GM18505 (cell line): ENCODE results near the gene B3GALNT1.

Experiments
- ATAC-seq: cut with Tn5 transposase; IDR thresholded peaks from one replicate; pipeline ENCODE4 v1.9.1; 2021; ENCODE audit not compliant: unreplicated experiment
- POLR2A ChIP-seq: IDR thresholded peaks from 4 replicates; pipeline ENCODE4 v1.6.1; 2011; ENCODE audit warnings: borderline replicate concordance; ENCODE audit not compliant: insufficient read depth, insufficient read length; ENCODE audit errors: extremely low read depth

Gene B3GALNT1

DNA sequence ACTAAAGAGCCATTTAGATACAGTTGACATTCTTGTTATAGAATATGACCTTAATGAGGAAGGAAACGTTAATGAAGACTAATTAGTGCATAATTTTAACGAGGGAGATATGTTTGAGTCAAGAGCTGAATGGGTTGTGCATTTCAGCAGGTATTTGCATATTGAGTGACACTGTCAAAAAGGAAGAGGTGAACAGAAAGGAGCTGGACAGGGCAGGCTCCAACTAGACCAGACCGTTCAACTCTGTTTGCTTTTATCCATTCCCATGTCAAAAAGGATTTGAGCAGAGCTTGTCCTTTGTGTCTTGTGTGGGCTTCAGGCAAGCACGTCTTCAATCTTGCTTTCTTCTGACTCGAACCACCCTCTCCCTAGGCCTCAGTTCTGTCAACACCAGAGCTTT lies 40.7 kb downstream of the B3GALNT1 start:
- no peak for ATAC-seq
- no peak for TF ChIP-seq POLR2A

DNA sequence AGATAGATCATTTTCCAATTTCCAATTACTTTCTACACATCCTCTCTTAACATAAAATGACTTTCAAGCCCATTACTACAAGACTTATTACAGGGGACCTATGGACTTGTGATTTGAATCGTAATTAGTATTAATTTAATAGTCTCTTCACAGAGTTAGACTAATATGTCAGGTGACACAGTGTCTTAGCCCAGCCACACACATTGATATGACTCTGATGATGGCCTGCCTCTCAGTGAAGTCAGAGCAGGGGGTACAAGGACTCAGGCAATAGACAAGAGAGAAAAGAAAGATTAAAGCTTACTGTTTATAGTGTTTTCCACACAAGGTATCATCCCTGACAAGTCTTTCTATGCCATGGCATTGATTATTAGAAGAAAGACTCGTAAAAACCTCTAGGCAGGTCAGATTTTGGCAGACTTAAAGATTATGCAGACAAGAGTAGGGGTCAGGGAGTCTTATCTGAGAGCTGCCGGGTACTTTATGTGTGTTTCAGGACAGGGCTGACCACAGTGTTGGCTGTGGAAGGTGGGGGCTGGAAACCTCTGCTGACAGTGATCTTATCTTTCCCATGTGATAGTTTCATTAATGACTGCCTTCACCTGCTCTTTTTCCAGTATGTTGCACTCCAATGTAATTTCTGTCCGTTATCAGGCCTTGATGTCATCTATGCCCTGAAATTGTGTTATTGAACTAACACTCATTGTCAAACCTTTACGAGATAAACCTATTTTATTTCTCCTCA lies 50.1 kb downstream of the B3GALNT1 start:
- ATAC-seq = no peak
- no peak for TF ChIP-seq POLR2A

DNA sequence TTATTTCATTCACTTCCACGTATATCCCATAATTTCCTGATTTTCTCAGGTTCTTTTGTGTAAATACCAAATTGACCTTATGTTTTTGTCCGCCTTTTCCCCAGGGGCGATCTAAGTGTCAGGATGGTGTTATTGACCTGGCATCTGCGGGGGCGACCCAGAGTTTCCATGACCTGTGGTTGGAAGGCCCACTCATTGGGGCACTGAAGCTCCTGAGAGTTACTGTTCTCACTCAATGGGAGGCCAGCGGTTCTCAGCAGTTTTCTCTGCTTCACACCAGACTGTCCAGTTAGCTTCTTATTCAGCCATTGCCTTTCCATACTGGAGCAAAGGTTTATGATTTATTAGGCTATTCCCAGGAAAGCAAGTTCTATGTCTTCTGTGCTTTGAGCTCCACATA lies 53.3 kb downstream of the B3GALNT1 start:
- ATAC-seq = no peak
- no peak for TF ChIP-seq POLR2A

DNA sequence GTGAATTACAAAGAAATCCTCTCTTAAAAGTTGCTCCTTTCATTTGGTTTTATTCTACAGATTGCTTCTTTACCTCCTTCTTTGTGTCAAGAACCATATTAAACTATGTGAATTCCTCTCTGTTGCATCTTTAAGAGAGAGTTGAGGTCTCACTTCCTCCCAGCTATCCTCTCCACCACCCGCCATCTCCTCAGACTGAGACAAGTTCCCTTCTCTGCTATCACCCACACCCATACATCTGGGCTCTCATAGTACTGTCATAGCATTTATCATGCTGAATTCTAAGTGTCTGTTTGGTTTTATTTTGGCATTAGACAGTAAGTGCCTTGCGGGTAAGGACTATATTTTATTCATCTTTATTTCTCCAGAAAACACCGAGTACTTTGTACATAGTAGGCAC lies 54.2 kb downstream of the B3GALNT1 start:
- TF ChIP-seq POLR2A = no peak
- ATAC-seq = peak; percentile 56

DNA sequence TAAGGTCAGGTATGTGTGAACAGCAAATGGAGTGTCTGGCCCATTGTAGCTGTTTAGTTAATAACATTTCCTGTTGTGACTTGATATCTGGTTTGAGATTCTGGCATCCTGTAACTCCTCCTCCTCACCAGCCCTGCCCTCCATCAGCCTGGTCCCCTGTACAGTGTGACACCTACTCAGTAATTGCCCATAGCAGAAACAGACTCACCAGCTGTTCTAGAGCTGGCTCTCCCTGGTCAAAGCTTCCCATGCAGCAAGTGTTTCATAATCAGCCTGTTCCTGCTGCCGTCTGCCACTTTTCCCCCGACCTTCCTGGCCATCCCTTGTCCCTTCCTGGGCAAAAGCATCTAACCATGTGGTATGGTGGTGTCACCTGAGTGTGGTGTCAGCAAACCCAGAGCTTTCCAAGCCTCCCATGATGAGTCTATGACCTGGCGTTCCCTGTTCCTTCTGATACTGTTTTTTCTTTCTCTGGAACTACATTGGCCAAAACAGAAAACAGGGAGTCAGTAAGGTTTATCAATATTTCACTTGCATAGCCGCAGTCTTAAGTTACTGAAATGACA lies 55.4 kb downstream of the B3GALNT1 start:
- TF ChIP-seq POLR2A = no peak
- no peak for ATAC-seq

DNA sequence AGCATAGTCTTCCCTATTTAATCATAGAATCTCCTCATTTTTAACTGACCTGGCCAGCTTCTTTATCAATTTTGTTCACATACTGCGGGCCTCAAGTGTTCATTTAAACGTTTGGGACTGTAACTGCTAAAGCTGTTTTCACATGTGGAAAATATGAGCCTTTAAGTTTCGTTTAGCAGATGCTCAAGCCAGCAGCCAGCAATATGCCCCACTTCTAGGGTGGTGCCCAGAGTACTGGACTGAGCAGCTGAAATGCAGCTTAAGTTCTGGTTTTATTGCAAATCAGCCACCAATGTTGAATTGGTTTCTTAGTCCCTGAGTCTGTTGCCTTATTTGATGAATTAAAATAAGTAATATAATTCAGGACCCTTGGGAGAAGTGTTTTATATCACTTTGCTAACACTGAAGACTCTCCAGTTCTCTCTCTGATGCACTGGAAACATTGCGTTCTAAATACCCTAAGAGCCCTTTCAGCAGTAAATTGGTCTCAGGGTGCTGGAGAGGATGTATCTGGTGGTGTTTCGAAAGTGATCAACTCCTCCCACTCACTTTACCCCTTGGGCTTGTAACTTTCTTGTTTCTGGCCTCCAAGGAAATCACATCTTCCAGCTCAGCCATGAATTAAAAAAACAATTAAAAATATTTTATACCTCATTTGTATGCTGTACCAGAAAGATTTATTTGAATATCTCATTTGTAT lies 61.7 kb downstream of the B3GALNT1 start:
- no peak for TF ChIP-seq POLR2A
- ATAC-seq = peak; percentile 80

DNA sequence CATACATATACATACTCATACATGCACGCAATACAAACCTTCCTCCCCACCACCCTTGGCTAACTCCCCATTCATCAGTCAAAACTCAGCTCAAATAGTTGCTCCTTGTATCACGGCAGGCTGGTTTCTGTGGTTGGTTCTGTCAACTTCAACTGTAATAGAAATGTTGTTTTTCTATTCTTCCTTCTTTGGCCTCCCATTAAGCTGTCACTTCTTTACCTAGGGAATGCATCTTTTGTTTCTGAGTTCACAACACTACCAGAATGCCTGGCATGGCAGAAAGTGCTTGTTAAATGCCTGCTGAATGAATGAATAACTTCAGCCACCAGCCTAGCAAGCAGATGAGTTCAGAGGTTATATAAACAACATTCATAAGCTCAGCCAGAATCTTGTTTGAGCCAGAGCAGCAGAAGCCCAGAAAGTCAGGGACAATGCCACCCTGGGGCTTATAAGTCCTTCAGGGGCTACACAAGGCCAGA lies 63.1 kb downstream of the B3GALNT1 start:
- peak; percentile 77 for ATAC-seq
- TF ChIP-seq POLR2A = no peak

DNA sequence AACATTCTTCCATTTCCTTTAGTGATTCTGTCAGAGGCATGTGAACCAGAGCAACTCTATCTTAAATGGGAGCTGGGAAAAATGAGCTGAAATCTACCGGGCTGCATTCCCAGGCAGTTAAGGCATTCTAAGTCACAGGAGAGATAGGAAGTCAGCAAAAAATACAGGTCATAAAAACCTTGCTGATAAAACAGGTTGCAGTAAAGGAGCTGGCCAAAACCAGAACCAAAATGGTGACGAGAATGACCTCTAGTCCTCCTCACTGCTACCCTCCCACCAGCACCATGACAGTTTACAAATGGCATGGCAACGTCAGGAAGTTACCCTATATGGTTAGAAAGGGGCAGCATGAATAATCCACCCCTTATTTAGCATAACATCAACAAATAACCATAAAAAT lies 66.4 kb downstream of the B3GALNT1 start:
- ATAC-seq = no peak
- TF ChIP-seq POLR2A = no peak

DNA sequence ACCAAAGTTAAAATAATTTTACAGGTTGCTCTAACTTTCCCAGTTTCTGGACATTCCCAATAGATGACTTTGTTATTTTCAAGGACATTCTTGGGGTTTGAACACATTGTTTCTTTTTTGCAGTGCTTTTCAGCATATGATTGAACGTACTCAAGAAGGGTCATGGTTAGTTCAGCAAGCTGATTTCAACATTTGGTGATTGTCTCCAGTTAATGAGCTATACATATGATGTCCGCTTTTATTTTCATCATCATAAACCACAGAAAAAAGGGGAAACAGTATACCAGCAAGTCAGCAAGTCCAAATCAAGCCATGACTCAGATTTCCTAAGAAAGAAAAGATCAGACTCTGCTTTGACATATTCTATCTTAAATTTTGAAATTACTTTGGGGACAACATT lies 69.4 kb downstream of the B3GALNT1 start:
- ATAC-seq = no peak
- TF ChIP-seq POLR2A = no peak

DNA sequence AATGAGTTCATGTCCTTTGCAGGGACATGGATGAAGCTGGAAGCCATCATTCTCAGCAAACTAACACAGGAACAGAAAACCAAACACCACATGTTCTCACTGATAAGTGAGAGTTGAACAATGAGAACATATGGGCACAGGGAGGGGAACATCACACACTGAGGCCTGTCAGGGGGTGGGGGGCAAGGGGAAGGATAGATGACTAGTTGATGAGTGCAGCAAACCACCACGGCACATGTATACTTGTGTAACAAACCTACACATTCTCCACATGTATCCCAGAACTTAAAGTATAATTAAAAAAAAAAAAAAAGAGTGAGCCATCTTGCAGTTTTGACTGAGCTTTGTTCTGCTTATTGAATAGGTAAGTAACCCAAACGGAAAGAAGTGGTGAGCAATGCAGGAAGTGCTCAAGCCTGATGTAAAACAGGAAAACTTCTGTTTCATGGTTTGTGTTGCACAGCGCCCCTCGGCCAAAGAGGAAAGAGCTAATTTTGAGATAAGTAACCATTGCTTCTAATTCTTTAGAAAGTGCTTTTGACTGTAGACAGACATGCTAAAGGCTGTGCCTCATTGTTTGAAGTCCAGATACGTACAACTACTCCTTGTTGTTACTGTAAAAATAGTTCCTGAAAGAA lies 70.1 kb downstream of the B3GALNT1 start:
- ATAC-seq = peak; percentile 91
